Astrocyte (in vitro differentiated cells and primary cell): ENCODE results near the gene NTRK3. TPM values are rescaled to one million over a fixed set of nuclear protein-coding genes. Genes with fewer than 3 reads are reported as not detected.

ENCODE experiments used
- DNase-seq: peaks from one replicate; pipeline ENCODE4 v3.0.0-alpha.2; 2010; ENCODE audit warnings: low read depth
- FAIRE-seq: peaks from 2 replicates; lab custom pipeline; 2011; peaks lifted over from hg19 to GRCh38; lab: Jason Lieb, UNC
- H2AFZ ChIP-seq: 2 replicates; pipeline ENCODE4 v1.6.0; 2012; ENCODE audit warnings: low read depth, low read length, inconsistent platforms
- H3K27ac ChIP-seq: 2 replicates; pipeline ENCODE4 v1.5.1; 2011; ENCODE audit warnings: low read depth, low read length, inconsistent platforms
- H3K27me3 ChIP-seq: 2 replicates; pipeline ENCODE4 v1.6.0; 2011; ENCODE audit warnings: low read length, inconsistent platforms; ENCODE audit not compliant: insufficient read depth
- H3K36me3 ChIP-seq: 2 replicates; pipeline ENCODE4 v1.5.1; 2011; ENCODE audit warnings: low read length, inconsistent platforms; ENCODE audit not compliant: insufficient read depth
- H3K4me1 ChIP-seq: 2 replicates; pipeline ENCODE4 v1.5.1; 2011; ENCODE audit warnings: low read length, inconsistent platforms; ENCODE audit not compliant: insufficient read depth
- H3K4me2 ChIP-seq: 2 replicates; pipeline ENCODE4 v1.6.0; 2012; ENCODE audit warnings: low read length, inconsistent platforms
- H3K4me3 ChIP-seq: 2 replicates; pipeline ENCODE4 v1.5.1; 2011; ENCODE audit warnings: low read depth, mild to moderate bottlenecking, low read length, inconsistent platforms; ENCODE audit not compliant: insufficient read depth
- H3K79me2 ChIP-seq: 2 replicates; pipeline ENCODE4 v1.6.0; 2012; ENCODE audit warnings: mild to moderate bottlenecking, low read length, inconsistent platforms; ENCODE audit not compliant: insufficient read depth
- H3K9ac ChIP-seq: 2 replicates; pipeline ENCODE4 v1.6.0; 2012; ENCODE audit warnings: mild to moderate bottlenecking, low read length, inconsistent platforms
- H3K9me3 ChIP-seq: 2 replicates; pipeline ENCODE4 v1.5.1; 2012; ENCODE audit warnings: low read depth, mild to moderate bottlenecking, low read length, inconsistent platforms; ENCODE audit not compliant: insufficient read depth
- H4K20me1 ChIP-seq: 2 replicates; pipeline ENCODE4 v1.6.0; 2012; ENCODE audit warnings: low read length, inconsistent platforms; ENCODE audit not compliant: insufficient read depth
- H3K27ac Mint-ChIP-seq: one replicate; pipeline ENCODE4 v1.8.0; 2021; ENCODE audit warnings: mild to moderate bottlenecking, mixed read lengths; ENCODE audit not compliant: unreplicated experiment
- H3K27me3 Mint-ChIP-seq: one replicate; pipeline ENCODE4 v1.8.0; 2021; ENCODE audit warnings: low read depth, mixed read lengths; ENCODE audit not compliant: unreplicated experiment
- H3K36me3 Mint-ChIP-seq: one replicate; pipeline ENCODE4 v1.8.0; 2021; ENCODE audit warnings: low read depth, mixed read lengths; ENCODE audit not compliant: unreplicated experiment
- H3K4me1 Mint-ChIP-seq: one replicate; pipeline ENCODE4 v1.8.0; 2021; ENCODE audit warnings: low read depth, mixed read lengths; ENCODE audit not compliant: unreplicated experiment
- H3K4me3 Mint-ChIP-seq: one replicate; pipeline ENCODE4 v1.8.0; 2021; ENCODE audit warnings: mild to moderate bottlenecking, moderate library complexity, mixed read lengths; ENCODE audit not compliant: unreplicated experiment
- H3K9me3 Mint-ChIP-seq: one replicate; pipeline ENCODE4 v1.8.0; 2021; ENCODE audit warnings: mild to moderate bottlenecking, mixed read lengths; ENCODE audit not compliant: unreplicated experiment
- EZH2 ChIP-seq: IDR thresholded peaks from 2 replicates; pipeline ENCODE4 v1.6.1; 2012; ENCODE audit warnings: mild to moderate bottlenecking, low read length, inconsistent platforms; ENCODE audit not compliant: insufficient read depth
- total RNA-seq: library from RNA; stranded (reverse); gene quantifications from 2 replicates; pipeline ENCODE4 v1.2.1, GENCODE V29; 2021
- TF ChIP-seq, protein P1 (sequence below): IDR thresholded peaks from 2 replicates; pipeline ENCODE4 v1.5.1; 2011; ENCODE audit warnings: low read depth, mild to moderate bottlenecking, inconsistent platforms, low read length, moderate library complexity; ENCODE audit not compliant: insufficient read depth

Gene NTRK3
- total RNA-seq, 1 donor from 2014 or later: 12.9 TPM

DNA sequence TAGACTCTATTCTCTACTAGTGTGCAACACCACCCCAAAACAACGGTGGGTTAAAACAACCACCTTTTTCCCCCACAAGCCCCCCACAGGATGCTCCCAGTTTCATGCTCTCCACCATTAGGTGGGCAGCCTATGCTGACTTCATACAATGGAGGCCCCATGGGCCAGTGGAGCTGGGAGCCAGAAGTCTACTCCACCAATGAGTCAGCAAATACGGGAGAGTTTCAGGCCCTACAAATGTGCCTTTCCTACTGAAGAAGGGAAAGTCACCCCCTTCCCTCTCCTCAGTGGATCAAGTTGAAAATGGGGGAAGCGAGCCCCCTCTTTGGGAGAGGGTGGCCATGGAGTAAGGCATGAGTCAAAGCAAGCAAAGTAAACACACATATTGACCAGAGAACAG is 278.6 kb downstream of the NTRK3 start:
- no peak overlapping the region for H3K27ac Mint-ChIP-seq
- Histone ChIP-seq H3K4me2 (no peak overlapping the region), H3K9me3 (no peaks in the 10 kb centered on the region), H3K27me3 (no peaks in the 10 kb centered on the region), H3K9ac (no peak overlapping the region), H3K27ac (no peak overlapping the region), H2AFZ (no peak overlapping the region), H3K4me1 (no peaks in the 10 kb centered on the region), H3K36me3 (no peaks in the 10 kb centered on the region), H3K4me3 (no peak overlapping the region), H4K20me1 (no peaks in the 10 kb centered on the region), H3K79me2 (no peaks in the 10 kb centered on the region)
- H3K4me1 Mint-ChIP-seq: peaks cover 2% of the 10 kb centered on the region
- peaks cover 5% of the 10 kb centered on the region for H3K36me3 Mint-ChIP-seq
- H3K4me3 Mint-ChIP-seq: no peak overlapping the region
- peaks cover 10% of the 10 kb centered on the region for H3K9me3 Mint-ChIP-seq
- FAIRE-seq: no peak
- DNase-seq: no peak
- peaks cover 36% of the 10 kb centered on the region for H3K27me3 Mint-ChIP-seq
- no peak for TF ChIP-seq EZH2
- TF ChIP-seq, protein P1, sequence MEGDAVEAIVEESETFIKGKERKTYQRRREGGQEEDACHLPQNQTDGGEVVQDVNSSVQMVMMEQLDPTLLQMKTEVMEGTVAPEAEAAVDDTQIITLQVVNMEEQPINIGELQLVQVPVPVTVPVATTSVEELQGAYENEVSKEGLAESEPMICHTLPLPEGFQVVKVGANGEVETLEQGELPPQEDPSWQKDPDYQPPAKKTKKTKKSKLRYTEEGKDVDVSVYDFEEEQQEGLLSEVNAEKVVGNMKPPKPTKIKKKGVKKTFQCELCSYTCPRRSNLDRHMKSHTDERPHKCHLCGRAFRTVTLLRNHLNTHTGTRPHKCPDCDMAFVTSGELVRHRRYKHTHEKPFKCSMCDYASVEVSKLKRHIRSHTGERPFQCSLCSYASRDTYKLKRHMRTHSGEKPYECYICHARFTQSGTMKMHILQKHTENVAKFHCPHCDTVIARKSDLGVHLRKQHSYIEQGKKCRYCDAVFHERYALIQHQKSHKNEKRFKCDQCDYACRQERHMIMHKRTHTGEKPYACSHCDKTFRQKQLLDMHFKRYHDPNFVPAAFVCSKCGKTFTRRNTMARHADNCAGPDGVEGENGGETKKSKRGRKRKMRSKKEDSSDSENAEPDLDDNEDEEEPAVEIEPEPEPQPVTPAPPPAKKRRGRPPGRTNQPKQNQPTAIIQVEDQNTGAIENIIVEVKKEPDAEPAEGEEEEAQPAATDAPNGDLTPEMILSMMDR: no peak

GRCh38 chr15:87976552-87976951 is 280.0 kb downstream of the NTRK3 start:
- Histone ChIP-seq H3K27me3 (no peaks in the 10 kb centered on the region), H3K79me2 (no peaks in the 10 kb centered on the region), H3K9ac (no peak overlapping the region), H2AFZ (no peak overlapping the region), H3K9me3 (no peaks in the 10 kb centered on the region), H4K20me1 (no peaks in the 10 kb centered on the region), H3K4me2 (no peak overlapping the region), H3K4me1 (no peaks in the 10 kb centered on the region), H3K27ac (no peak overlapping the region), H3K4me3 (no peak overlapping the region), H3K36me3 (no peaks in the 10 kb centered on the region)
- Mint-ChIP-seq H3K4me1 (peaks cover 2% of the 10 kb centered on the region), H3K4me3 (no peak overlapping the region), H3K27ac (no peak overlapping the region), H3K9me3 (peaks cover 10% of the 10 kb centered on the region), H3K36me3 (peaks cover 5% of the 10 kb centered on the region), H3K27me3 (peaks cover 26% of the 10 kb centered on the region)
- TF ChIP-seq EZH2: no peak
- TF ChIP-seq, protein P1: no peak
- no peak for FAIRE-seq
- DNase-seq: no peak

GRCh38 chr15:87973501-87974215 is 282.9 kb downstream of the NTRK3 start:
- H3K4me1 ChIP-seq: no peaks in the 10 kb centered on the region
- no peaks in the 10 kb centered on the region for H3K36me3 ChIP-seq
- Mint-ChIP-seq H3K4me1 (peaks cover 2% of the 10 kb centered on the region), H3K4me3 (no peak overlapping the region), H3K36me3 (peaks cover 3% of the 10 kb centered on the region), H3K27me3 (peaks cover 24% of the 10 kb centered on the region), H3K9me3 (peaks cover 8% of the 10 kb centered on the region), H3K27ac (no peak overlapping the region)
- H4K20me1 ChIP-seq: no peaks in the 10 kb centered on the region
- H3K4me2 ChIP-seq: no peak overlapping the region
- H3K27me3 ChIP-seq: no peaks in the 10 kb centered on the region
- no peak overlapping the region for H3K9ac ChIP-seq
- no peaks in the 10 kb centered on the region for H3K9me3 ChIP-seq
- H2AFZ ChIP-seq: no peak overlapping the region
- FAIRE-seq (no peak), DNase-seq (no peak)
- H3K4me3 ChIP-seq: no peak overlapping the region
- TF ChIP-seq EZH2: no peak
- TF ChIP-seq, protein P1: no peak
- H3K79me2 ChIP-seq: no peaks in the 10 kb centered on the region
- no peak overlapping the region for H3K27ac ChIP-seq
